T-cell (primary cell): ENCODE results near the gene JMJD1C. TPM values are rescaled to one million over a fixed set of nuclear protein-coding genes. Genes with fewer than 3 reads are reported as not detected.
"Not testable (repeated sequence)": the region's sequence is repeated elsewhere in the genome, so short reads cannot be mapped to it uniquely, and the experiment has no call there.

ENCODE experiments used
- ATAC-seq, 4 experiments: fragments of 200-7000 bp in 3 of 4; fragments of 150-1000 bp in 1 of 4; cut with Tn5 transposase; replicated peaks in 1 of 4; 1 replicate in 3 of 4; 2 replicates in 1 of 4; pipeline ENCODE4 v1.10.0; 2021; ENCODE audit warnings: moderate library complexity in 3 of 4, mild to moderate bottlenecking in 2 of 4, moderate number of reproducible peaks in 1 of 4
- CTCF ChIA-PET, 2 donors: fragments of 300-600 bp; sonication (Branson Sonifier 250); formaldehyde crosslinking; loops; one replicate each; lab custom pipeline; 2022; ENCODE audit warnings: antibody characterized with exemption in 2 of 2; lab: Charles Lee
- POLR2A ChIA-PET, 2 donors: fragments of 300-600 bp; sonication (Branson Sonifier 250); formaldehyde crosslinking; loops; one replicate each; lab custom pipeline; 2022; ENCODE audit warnings: antibody characterized with exemption in 2 of 2; lab: Charles Lee
- DNase-seq, 35 experiments: peaks; one replicate each; pipeline versions ENCODE4 v3.0.0 to v3.0.0-alpha.2; 2013 to 2023
- H3K27ac ChIP-seq: one replicate; pipeline ENCODE4 v1.5.1; 2013; ENCODE audit warnings: low read length
- H3K27me3 ChIP-seq, 2 experiments: replicated peaks in 1 of 2; 1 replicate in 1 of 2; 2 replicates in 1 of 2; pipeline versions ENCODE4 v1.6.1 to v1.7.0; 2013; ENCODE audit warnings: low read length in 1 of 2, mixed read lengths in 1 of 2; ENCODE audit not compliant: control insufficient read depth in 2 of 2, insufficient read depth in 2 of 2; ENCODE audit errors: extremely low read depth in 1 of 2
- H3K36me3 ChIP-seq, 2 donors: 1 replicate in 1 of 2; 2 replicates in 1 of 2; pipeline versions ENCODE4 v1.6.1 to v1.7.0; 2013; ENCODE audit warnings: low read length in 1 of 2; ENCODE audit not compliant: control insufficient read depth in 2 of 2, insufficient read depth in 1 of 2; ENCODE audit errors: extremely low read depth in 1 of 2
- H3K4me1 ChIP-seq, 2 experiments: 1 replicate in 1 of 2; 2 replicates in 1 of 2; pipeline versions ENCODE4 v1.6.1 to v1.7.0; 2013; ENCODE audit warnings: low read length in 2 of 2, mixed read lengths in 1 of 2; ENCODE audit not compliant: insufficient read depth in 2 of 2, control insufficient read depth in 1 of 2; ENCODE audit errors: extremely low read depth in 1 of 2
- H3K4me3 ChIP-seq, 2 donors: 1 replicate in 1 of 2; 2 replicates in 1 of 2; pipeline versions ENCODE4 v1.5.1 to v1.7.0; 2013; ENCODE audit warnings: mild to moderate bottlenecking in 2 of 2, low read length in 1 of 2, moderate library complexity in 1 of 2; ENCODE audit not compliant: control insufficient read depth in 1 of 2; ENCODE audit errors: extremely low read depth in 1 of 2
- H3K9me3 ChIP-seq: 2 replicates; pipeline ENCODE4 v1.7.0; 2013
- H3K27ac Mint-ChIP-seq, 2 donors: one replicate each; pipeline ENCODE4 v1.8.0; 2020 to 2021; ENCODE audit warnings: mild to moderate bottlenecking in 2 of 2, mixed read lengths in 2 of 2
- H3K27me3 Mint-ChIP-seq, 2 donors: one replicate each; pipeline ENCODE4 v1.8.0; 2021 to 2022; ENCODE audit warnings: mixed read lengths in 2 of 2
- H3K36me3 Mint-ChIP-seq: one replicate; pipeline ENCODE4 v1.8.0; 2021; ENCODE audit warnings: mixed read lengths
- H3K4me1 Mint-ChIP-seq, 3 donors: one replicate each; pipeline ENCODE4 v1.8.0; 2020 to 2022; ENCODE audit warnings: mixed read lengths in 3 of 3, mild to moderate bottlenecking in 1 of 3
- H3K4me3 Mint-ChIP-seq, 3 donors: one replicate each; pipeline ENCODE4 v1.8.0; 2020 to 2022; ENCODE audit warnings: mild to moderate bottlenecking in 3 of 3, mixed read lengths in 3 of 3, moderate library complexity in 3 of 3
- H3K9me3 Mint-ChIP-seq, 3 donors: one replicate each; pipeline ENCODE4 v1.8.0; 2020 to 2022; ENCODE audit warnings: mixed read lengths in 3 of 3
- WGBS: methylation state at CpG from one replicate; pipeline ENCODE4 v1.1.5; 2013; ENCODE audit warnings: missing lambda C conversion rate; ENCODE audit not compliant: insufficient coverage; 5-methylcytosine and 5-hydroxymethylcytosine counted together
- total RNA-seq, 35 experiments: library from RNA in 6 of 35; stranded (reverse) in 6 of 35; fragments of 120-200 nt in 1 of 35; gene quantifications; one replicate each; pipeline versions ENCODE4 v1.2.1 to v1.2.4 and lab custom pipeline; 2013 to 2026

Gene JMJD1C
- total RNA-seq, 5 donors from 2014 or later (not counting 1 experiment from before 2014, with no cell fraction given): 84.1 to 193 (median 92.6) TPM

DNA sequence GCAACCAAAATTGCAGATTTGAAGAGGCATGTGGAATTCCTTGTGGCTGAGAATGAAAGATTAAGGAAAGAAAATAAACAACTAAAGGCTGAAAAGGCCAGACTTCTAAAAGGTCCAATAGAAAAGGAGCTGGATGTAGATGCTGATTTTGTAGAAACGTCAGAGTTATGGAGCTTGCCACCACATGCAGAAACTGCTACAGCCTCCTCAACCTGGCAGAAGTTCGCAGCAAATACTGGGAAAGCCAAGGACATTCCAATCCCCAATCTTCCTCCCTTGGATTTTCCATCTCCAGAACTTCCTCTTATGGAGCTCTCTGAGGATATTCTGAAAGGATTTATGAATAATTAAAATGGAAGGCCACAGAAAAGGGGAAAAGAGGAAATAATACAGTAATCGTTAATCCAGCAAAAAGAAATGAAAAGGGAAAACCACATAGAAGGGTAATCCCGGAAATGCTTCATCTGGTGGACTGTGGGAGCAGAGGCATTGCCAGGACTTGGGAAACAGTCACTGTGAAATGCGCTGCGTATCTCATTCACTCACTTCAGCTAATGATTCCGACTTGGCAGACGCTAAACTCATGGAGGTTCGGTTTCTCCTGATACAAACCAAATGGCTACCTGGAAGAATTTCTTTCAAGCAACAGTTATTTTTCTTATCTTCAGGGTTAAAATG lies 311.8 kb downstream of the JMJD1C start:
- H3K4me1 ChIP-seq, DNase-seq, H3K4me3 ChIP-seq, H3K27me3 Mint-ChIP-seq, POLR2A ChIA-PET, H3K9me3 Mint-ChIP-seq, ATAC-seq, H3K4me3 Mint-ChIP-seq, H3K27ac ChIP-seq, H3K27me3 ChIP-seq, H3K9me3 ChIP-seq, H3K27ac Mint-ChIP-seq: not testable (repeated sequence)
- peaks cover 34% of the 10 kb centered on the region for H3K36me3 Mint-ChIP-seq
- H3K4me1 Mint-ChIP-seq: peaks cover 6 to 11% (median 9%) of the 10 kb centered on the region in 3 donors
- CTCF ChIA-PET: interaction anchor here in 1 of 2 donors (0.6 kb wide), 1 partner anchor 468 kb away, joined by 4 read pairs; no protein-coding TSS in a partner anchor
- H3K36me3 ChIP-seq: peaks cover 0 to 49% of the 10 kb centered on the region in 2 donors
- WGBS: 88% methylated on average over 4 of the region's 9 CpGs

DNA sequence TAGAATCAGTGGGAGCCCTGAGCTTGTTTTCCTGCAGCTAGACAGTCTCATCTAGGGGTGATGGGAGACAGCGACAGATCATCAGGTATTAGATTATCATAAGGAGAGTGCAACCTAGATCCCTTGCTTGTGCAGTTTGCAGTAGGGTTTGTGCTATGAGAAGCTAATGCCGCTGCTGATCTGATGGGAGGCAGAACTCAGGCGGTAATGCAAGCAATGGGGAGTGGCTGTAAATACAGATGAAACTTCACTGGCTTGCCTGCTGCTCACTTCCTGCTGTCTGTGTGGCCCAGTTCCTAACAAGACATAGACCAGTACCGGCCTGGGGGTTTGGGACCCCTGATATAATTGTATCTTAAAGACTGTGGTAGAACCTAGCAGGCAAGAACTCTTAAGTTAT lies 315.0 kb downstream of the JMJD1C start:
- Mint-ChIP-seq H3K27me3 (no peaks in the 10 kb centered on the region), H3K27ac (no peak overlapping the region), H3K4me3 (no peak overlapping the region), H3K36me3 (peaks cover 49% of the 10 kb centered on the region), H3K9me3 (no peaks in the 10 kb centered on the region), H3K4me1 (peaks cover 22 to 26% (median 25%) of the 10 kb centered on the region in 3 donors)
- CTCF ChIA-PET: interaction anchor here in 1 of 2 donors (0.6 to 0.7 kb wide), 3 partner anchors 10 to 596 kb away, joined by 3 to 4 read pairs (median 4); no protein-coding TSS in a partner anchor
- Histone ChIP-seq H3K4me3 (no peak overlapping the region), H3K36me3 (peaks cover 0 to 54% of the 10 kb centered on the region in 2 donors), H3K27me3 (no peaks in the 10 kb centered on the region), H3K27ac (no peak overlapping the region), H3K9me3 (no peaks in the 10 kb centered on the region), H3K4me1 (no peaks in the 10 kb centered on the region)
- POLR2A ChIA-PET: no interaction called here
- WGBS: 98% methylated on average over 4 of the region's 4 CpGs
- ATAC-seq (no peak), DNase-seq (no peak)

DNA sequence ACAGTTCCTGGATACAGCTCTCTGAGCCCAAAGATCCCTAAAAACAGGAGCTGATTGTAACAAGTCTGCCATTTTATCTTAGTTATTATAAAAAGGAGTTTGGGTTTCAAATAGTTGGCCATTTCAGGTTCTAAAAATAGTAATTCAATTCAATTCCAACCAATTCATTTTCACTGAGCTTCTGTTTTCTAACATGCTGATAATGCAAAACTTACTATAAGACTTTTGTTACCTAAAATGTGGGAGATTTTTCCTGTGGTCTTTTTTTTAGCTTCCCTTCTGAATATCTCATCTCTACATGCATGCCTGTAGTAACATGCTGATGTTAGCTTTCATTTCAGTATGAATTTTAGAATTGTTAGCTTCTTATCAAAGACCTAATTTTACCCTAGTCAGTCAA lies 319.3 kb downstream of the JMJD1C start:
- H3K4me1 Mint-ChIP-seq: peaks cover 54 to 69% (median 55%) of the 10 kb centered on the region in 3 donors
- no peak overlapping the region for H3K4me3 Mint-ChIP-seq
- H3K27me3 Mint-ChIP-seq: no peaks in the 10 kb centered on the region
- H3K9me3 ChIP-seq: no peaks in the 10 kb centered on the region
- H3K9me3 Mint-ChIP-seq: no peaks in the 10 kb centered on the region
- CTCF ChIA-PET: interaction anchor here (0.6 to 4.4 kb wide), 5 partner anchors 11 to 65 kb away, joined by 3 to 32 read pairs (median 5); no protein-coding TSS in a partner anchor
- peaks cover 0 to 11% of the 10 kb centered on the region in 2 experiments for H3K4me1 ChIP-seq
- no peak for DNase-seq
- peaks cover 35% of the 10 kb centered on the region for H3K36me3 Mint-ChIP-seq
- H3K27ac ChIP-seq: no peak overlapping the region
- no peak overlapping the region for H3K27ac Mint-ChIP-seq
- POLR2A ChIA-PET: interaction anchor here (0.5 to 1.0 kb wide), 4 partner anchors 9 to 464 kb away, joined by 3 to 5 read pairs (median 3); no protein-coding TSS in a partner anchor
- no peak overlapping the region for H3K4me3 ChIP-seq
- no peak for ATAC-seq
- peaks cover 0 to 17% of the 10 kb centered on the region in 2 donors for H3K36me3 ChIP-seq
- no peaks in the 10 kb centered on the region for H3K27me3 ChIP-seq

DNA sequence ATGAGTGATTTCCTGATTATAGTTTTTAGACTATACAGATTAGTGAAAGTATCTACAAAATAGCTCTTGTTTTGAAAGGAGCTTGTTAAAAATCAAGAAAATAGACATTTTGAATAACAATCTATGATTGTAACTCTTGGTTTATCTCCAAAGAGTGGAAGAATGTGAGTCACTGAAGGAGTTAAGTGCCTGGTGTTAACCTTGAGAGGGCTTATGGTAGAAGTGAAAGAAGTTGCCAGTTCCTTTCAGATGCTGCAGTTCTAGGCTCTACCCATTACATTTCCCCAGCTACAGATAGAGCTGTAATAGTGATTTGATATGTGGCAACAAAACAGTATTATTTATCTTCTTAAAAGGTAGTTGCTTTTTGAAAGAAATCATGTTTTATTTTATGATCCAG lies 320.0 kb downstream of the JMJD1C start:
- Histone ChIP-seq H3K9me3 (no peaks in the 10 kb centered on the region), H3K4me1 (peaks cover 0 to 11% of the 10 kb centered on the region in 2 experiments), H3K27me3 (no peaks in the 10 kb centered on the region), H3K36me3 (peaks cover under 1 to 13% of the 10 kb centered on the region in 2 donors), H3K4me3 (no peak overlapping the region), H3K27ac (no peak overlapping the region)
- DNase-seq (no peak), ATAC-seq (no peak)
- no peak overlapping the region for H3K4me3 Mint-ChIP-seq
- peaks cover 31% of the 10 kb centered on the region for H3K36me3 Mint-ChIP-seq
- no peaks in the 10 kb centered on the region for H3K27me3 Mint-ChIP-seq
- no peak overlapping the region for H3K27ac Mint-ChIP-seq
- CTCF ChIA-PET: interaction anchor here (0.6 to 4.4 kb wide), 5 partner anchors 11 to 66 kb away, joined by 3 to 32 read pairs (median 5); no protein-coding TSS in a partner anchor
- H3K4me1 Mint-ChIP-seq: peaks cover 59 to 68% (median 60%) of the 10 kb centered on the region in 3 donors
- no peaks in the 10 kb centered on the region for H3K9me3 Mint-ChIP-seq
- POLR2A ChIA-PET: interaction anchor here in 1 of 2 donors (1.0 kb wide), 1 partner anchor 12 kb away, joined by 5 read pairs; no protein-coding TSS in a partner anchor

DNA sequence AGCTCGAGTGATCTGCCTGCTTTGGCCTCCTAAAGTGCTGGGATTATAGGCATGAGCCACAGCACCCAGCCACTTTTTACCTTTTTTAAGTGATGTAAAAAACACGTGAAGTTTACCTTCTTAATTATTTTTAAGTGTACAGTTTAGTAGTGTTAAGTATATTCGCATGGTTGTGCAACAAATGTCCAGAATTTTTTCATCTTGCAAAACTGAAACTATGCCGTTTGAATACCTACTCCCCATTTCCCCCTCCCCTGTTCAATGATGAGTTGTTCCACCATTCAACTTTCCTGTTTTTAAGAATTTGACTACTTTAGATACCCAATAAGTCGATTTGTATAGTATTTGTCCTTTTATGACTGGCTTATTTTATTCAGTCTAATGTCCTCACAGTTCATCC lies 321.8 kb downstream of the JMJD1C start:
- Histone ChIP-seq H3K9me3 (no peaks in the 10 kb centered on the region), H3K4me3 (no peak overlapping the region), H3K36me3 (peaks cover 2 to 18% of the 10 kb centered on the region in 2 donors), H3K27me3 (no peaks in the 10 kb centered on the region), H3K27ac (no peak overlapping the region), H3K4me1 (peaks cover 0 to 14% of the 10 kb centered on the region in 2 experiments)
- Mint-ChIP-seq H3K36me3 (peaks cover 31% of the 10 kb centered on the region), H3K9me3 (no peaks in the 10 kb centered on the region), H3K4me3 (no peak overlapping the region), H3K27me3 (no peaks in the 10 kb centered on the region), H3K4me1 (peaks cover 72 to 78% (median 72%) of the 10 kb centered on the region in 3 donors), H3K27ac (no peak overlapping the region)
- ChIA-PET POLR2A (interaction anchor here in 1 of 2 donors (0.7 kb wide), 1 partner anchor 1089 kb away, joined by 11 read pairs; no protein-coding TSS in a partner anchor), CTCF (interaction anchor here (0.8 to 4.4 kb wide), 3 partner anchors 12 to 485 kb away, joined by 3 to 32 read pairs (median 5); no protein-coding TSS in a partner anchor)
- DNase-seq: no peak
- ATAC-seq: no peak
- WGBS: no CpG with 5 or more reads among the region's 5 CpGs

DNA sequence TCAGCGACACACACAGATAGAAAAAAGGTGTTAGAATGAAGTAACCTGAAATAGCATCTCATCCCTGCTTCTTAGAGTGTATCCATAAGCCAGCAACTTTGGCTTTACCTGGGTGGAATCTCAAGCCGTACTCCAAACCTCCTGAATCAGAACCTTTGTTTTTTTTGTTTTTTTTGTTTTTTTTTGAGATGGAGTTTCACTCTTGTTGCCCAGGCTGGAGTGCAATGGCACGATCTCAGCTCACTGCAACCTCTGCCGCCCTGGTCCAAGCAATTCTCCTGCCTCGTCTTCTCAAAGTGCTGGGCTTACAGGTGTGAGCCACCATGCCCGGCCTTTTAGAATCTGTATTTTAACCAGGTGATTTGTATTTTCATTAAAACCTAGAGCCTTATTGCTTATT lies 323.6 kb downstream of the JMJD1C start:
- H3K27ac ChIP-seq: no peak overlapping the region
- H3K27me3 ChIP-seq: no peaks in the 10 kb centered on the region
- H3K4me1 ChIP-seq: peaks cover 0 to 19% of the 10 kb centered on the region in 2 experiments
- POLR2A ChIA-PET: no interaction called here
- WGBS: 100% methylated on average over 2 of the region's 6 CpGs
- DNase-seq (no peak), ATAC-seq (no peak)
- H3K9me3 ChIP-seq: no peaks in the 10 kb centered on the region
- H3K27ac Mint-ChIP-seq: no peak overlapping the region
- no peak overlapping the region for H3K4me3 Mint-ChIP-seq
- CTCF ChIA-PET: interaction anchor here (0.6 to 2.3 kb wide), 9 partner anchors 19 to 705 kb away, joined by 3 to 6 read pairs (median 4); no protein-coding TSS in a partner anchor
- H3K36me3 Mint-ChIP-seq: peaks cover 24% of the 10 kb centered on the region
- peaks cover 2 to 12% of the 10 kb centered on the region in 2 donors for H3K36me3 ChIP-seq
- peaks cover 72 to 82% (median 78%) of the 10 kb centered on the region in 3 donors for H3K4me1 Mint-ChIP-seq
- H3K4me3 ChIP-seq: no peak overlapping the region
- no peaks in the 10 kb centered on the region for H3K9me3 Mint-ChIP-seq
- H3K27me3 Mint-ChIP-seq: no peaks in the 10 kb centered on the region
